ENCODE data around the gene NR1H3.

The NR1H3 gene

DNA sequence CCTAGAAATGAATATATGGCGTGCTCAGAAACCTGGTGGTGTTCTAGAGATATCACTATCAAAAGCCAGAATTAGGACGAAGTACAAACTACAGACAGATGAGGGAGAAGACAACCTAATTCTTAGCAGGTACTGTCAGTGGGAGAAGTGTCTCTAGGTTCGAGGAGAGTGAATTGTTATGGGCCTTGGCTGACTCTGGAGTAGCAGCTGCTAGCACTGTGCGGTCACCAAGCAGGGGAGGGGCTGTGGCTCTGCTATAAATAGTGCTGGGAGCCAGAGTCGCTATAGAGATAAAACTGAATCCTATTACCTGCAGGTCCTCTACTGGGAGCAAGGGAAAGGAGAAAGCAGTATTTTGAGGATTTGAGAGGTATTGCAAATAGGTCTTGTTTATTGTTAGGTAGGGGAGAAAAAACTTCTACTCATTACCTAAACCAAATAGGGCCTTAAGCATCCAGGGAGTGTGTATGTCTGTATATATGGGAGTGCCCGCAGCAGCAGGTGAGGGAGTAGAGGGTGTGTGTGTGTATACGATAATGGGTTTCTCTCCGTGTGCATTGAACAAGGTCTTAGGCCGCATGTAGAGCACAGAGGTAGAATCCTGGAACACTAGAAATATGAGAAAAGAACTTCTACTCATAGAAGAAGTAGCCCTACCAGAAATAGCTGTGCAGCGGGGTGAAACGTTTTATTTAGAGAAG is 14.3 kb downstream of the NR1H3 start:
- H3K4me3 ChIP-seq (replicated peaks in 1 of 2; ENCODE audit: low read depth in 2 of 2, low read length in 2 of 2), result no peak overlapping the region
- no peak for DNase-seq (ENCODE audit: low read depth in 2 of 2)

DNA sequence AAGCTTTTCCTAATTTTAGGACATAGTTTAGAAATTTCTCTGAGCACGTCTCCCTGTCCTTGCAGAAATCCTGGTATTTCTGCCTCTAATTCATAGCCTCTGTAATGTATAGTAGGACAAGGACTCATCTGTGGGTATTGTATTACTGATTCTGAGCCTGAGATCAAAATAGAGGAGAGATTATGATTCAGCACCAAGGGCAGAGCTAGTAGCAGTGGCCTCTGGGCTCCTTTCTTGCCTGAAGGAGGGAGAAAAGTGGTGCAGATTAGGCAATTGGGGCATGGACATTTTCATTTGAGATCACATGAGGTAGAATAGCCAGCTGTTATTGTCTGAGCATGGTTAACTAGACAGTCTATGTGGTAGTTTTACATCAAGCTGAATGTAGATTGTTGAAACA is 14.9 kb downstream of the NR1H3 start:
- TF ChIP-seq, protein P1, sequence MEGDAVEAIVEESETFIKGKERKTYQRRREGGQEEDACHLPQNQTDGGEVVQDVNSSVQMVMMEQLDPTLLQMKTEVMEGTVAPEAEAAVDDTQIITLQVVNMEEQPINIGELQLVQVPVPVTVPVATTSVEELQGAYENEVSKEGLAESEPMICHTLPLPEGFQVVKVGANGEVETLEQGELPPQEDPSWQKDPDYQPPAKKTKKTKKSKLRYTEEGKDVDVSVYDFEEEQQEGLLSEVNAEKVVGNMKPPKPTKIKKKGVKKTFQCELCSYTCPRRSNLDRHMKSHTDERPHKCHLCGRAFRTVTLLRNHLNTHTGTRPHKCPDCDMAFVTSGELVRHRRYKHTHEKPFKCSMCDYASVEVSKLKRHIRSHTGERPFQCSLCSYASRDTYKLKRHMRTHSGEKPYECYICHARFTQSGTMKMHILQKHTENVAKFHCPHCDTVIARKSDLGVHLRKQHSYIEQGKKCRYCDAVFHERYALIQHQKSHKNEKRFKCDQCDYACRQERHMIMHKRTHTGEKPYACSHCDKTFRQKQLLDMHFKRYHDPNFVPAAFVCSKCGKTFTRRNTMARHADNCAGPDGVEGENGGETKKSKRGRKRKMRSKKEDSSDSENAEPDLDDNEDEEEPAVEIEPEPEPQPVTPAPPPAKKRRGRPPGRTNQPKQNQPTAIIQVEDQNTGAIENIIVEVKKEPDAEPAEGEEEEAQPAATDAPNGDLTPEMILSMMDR (IDR thresholded peaks at IDR 0.05; ENCODE audit: low read depth, low read length), result no peak
- DNase-seq (ENCODE audit: low read depth in 2 of 2), result peak; percentile 33 to 42
- no peak overlapping the region for H3K4me3 ChIP-seq (replicated peaks in 1 of 2; ENCODE audit: low read depth in 2 of 2, low read length in 2 of 2)

More for the DNA sequence above, 14.3 kb downstream of the NR1H3 start:
- TF ChIP-seq, protein P1 (IDR thresholded peaks at IDR 0.05; ENCODE audit: low read depth, low read length), result no peak

DNA sequence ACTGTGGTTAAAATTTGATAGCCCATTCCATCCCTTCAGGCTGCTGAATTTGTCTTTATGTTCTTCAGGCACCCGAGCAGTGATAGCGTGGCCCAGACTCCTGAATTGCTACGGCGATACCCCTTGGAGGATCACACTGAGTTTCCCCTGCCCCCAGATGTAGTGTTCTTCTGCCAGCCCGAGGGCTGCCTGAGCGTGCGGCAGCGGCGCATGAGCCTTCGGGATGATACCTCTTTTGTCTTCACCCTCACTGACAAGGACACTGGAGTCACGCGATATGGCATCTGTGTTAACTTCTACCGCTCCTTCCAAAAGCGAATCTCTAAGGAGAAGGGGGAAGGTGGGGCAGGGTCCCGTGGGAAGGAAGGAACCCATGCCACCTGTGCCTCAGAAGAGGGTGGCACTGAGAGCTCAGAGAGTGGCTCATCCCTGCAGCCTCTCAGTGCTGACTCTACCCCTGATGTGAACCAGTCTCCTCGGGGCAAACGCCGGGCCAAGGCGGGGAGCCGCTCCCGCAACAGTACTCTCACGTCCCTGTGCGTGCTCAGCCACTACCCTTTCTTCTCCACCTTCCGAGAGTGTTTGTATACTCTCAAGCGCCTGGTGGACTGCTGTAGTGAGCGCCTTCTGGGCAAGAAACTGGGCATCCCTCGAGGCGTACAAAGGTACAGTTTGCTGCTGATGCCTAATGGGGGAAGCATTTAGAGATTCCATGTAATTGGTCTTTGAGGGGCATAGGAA is 16.9 kb downstream of the NR1H3 start:
- TF ChIP-seq, protein P1 (IDR thresholded peaks at IDR 0.05; ENCODE audit: low read depth, low read length), result no peak
- H3K4me3 ChIP-seq (replicated peaks in 1 of 2; ENCODE audit: low read depth in 2 of 2, low read length in 2 of 2), result no peak overlapping the region
- DNase-seq (ENCODE audit: low read depth in 2 of 2), result no peak

DNA sequence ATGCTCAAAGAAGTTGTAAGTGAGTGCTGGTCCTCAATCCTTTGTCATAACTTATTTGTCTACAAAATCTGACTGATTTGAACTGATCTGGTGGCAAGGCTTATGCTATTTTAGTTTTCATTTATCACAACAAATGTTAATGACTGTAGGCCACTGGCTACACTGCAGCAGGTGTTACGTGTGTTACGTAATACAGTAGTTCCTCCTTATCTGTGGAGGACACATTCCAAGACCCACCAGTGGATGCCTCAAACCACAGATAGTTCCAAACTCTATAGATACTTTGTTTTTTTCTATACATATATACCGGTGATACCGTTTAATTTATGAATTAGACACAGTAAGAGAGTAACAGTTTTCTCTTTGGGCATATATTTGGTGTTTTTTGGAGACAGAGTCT is 19.1 kb downstream of the NR1H3 start:
- TF ChIP-seq, protein P1 (IDR thresholded peaks at IDR 0.05; ENCODE audit: low read depth, low read length), result no peak
- no peak for DNase-seq (ENCODE audit: low read depth in 2 of 2)
- no peak overlapping the region for H3K4me3 ChIP-seq (replicated peaks in 1 of 2; ENCODE audit: low read depth in 2 of 2, low read length in 2 of 2)

DNA sequence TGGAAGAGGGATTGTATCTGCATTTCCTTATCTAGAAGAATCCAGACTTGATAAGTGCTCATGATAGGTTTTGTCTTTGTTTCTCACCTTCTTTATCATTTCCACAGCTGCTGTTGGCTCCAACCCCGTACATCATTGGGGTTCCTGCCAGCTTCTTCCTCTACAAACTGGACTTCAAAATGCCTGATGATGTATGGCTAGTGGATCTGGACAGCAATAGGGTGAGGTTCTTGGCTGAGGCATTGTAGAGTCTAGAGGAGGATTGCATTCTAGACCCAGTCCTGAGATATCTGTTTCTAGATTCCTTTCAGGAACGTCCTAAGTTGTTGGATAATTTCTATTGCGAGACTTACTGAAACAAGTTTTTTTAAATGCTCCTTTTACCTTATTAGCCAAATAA is 20.3 kb downstream of the NR1H3 start:
- TF ChIP-seq, protein P1 (IDR thresholded peaks at IDR 0.05; ENCODE audit: low read depth, low read length), result no peak
- peak; percentile 10 to 52 for DNase-seq (ENCODE audit: low read depth in 2 of 2)
- H3K4me3 ChIP-seq (replicated peaks in 1 of 2; ENCODE audit: low read depth in 2 of 2, low read length in 2 of 2), result no peak overlapping the region

DNA sequence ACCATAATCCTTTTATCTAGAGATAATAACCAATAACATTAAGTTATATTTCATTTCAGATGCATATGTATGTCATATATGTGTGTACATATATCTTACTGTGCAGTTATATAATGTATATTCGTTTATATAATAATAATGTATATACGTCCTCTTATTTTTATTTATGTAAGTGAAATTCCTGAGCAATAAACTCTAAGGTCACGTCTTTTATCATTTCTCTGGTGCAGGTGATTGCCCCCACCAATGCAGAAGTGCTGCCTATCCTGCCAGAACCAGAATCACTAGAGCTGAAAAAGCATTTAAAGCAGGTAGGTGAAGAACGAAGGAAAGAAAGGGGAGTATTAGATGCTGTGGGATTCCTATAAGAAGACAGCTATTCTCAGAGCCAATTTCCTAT is 21.0 kb downstream of the NR1H3 start:
- no peak for DNase-seq (ENCODE audit: low read depth in 2 of 2)
- H3K4me3 ChIP-seq (replicated peaks in 1 of 2; ENCODE audit: low read depth in 2 of 2, low read length in 2 of 2), result no peak overlapping the region
- TF ChIP-seq, protein P1 (IDR thresholded peaks at IDR 0.05; ENCODE audit: low read depth, low read length), result no peak
